ENCODE measurements around the gene ADAP1. TPM values are rescaled to one million over a fixed set of nuclear protein-coding genes. Genes with fewer than 3 reads are reported as not detected.

Gene ADAP1
- total and polyA plus RNA-seq, 2 of the 13 experiments (the other 11 are each of a cell fraction or from before 2014, with no cell fraction given) = 10.5 to 24.6 TPM

DNA sequence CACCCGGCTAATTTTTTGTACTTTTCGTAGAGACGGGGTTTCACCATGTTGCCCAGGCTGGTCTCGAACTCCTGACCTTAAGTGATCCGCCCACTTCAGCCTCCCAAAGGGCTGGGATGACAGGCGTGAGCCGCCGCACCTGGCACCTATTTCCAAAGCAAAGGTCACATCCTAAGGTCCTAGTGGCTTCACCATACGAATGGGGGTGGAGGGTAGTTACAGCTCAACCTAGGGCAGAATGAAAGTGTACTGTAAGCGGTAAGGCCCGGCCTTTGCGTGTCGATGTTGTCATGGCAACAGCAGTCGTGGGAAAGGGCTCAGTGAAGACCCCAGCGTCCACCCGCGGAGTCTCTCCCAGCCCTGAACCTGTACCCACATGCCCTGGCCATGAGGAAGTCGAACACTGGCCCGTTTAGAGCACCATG, 22.4 kb upstream of the ADAP1 start (continued):
- TF ChIP-seq E2F5 (CRISPR knock-in tag; conservative IDR thresholded peaks at IDR 0.05) (no peak), ARID2 (CRISPR knock-in tag; IDR thresholded peaks at IDR 0.05; ENCODE audit: borderline replicate concordance) (no peak), ZFAT (CRISPR knock-in tag; conservative IDR thresholded peaks at IDR 0.05) (no peak), KLF9 (CRISPR knock-in tag; IDR thresholded peaks at IDR 0.05; ENCODE audit: low read depth) (no peak), ZNF326 (CRISPR knock-in tag; IDR thresholded peaks at IDR 0.05; ENCODE audit: borderline replicate concordance) (no peak), NONO (IDR thresholded peaks at IDR 0.05) (no peak), NONO (CRISPR knock-in tag; conservative IDR thresholded peaks at IDR 0.05) (no peak), ZNF17 (CRISPR knock-in tag; IDR thresholded peaks at IDR 0.05) (no peak), TRIM24 (CRISPR knock-in tag; IDR thresholded peaks at IDR 0.05) (no peak), GATAD1 (CRISPR knock-in tag; IDR thresholded peaks at IDR 0.05) (no peak), MBD4 (IDR thresholded peaks at IDR 0.05; ENCODE audit: borderline replicate concordance, low read length) (no peak), DR1 (CRISPR knock-in tag; IDR thresholded peaks at IDR 0.05) (no peak)
- TF ChIP-seq, protein P1, sequence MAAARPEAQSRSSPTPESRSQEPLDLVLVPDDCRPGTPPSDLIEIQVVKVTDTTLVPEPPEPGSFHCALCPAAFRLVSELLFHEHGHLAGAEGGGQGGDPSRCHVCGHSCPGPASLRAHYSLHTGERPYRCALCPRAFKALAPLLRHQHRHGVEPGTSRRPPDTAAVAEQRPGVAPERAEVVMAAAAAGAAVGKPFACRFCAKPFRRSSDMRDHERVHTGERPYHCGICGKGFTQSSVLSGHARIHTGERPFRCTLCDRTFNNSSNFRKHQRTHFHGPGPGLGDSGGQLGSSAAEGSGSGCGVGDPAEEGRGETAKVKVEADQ (CRISPR knock-in tag; IDR thresholded peaks at IDR 0.05; ENCODE audit: borderline replicate concordance) = no peak
- TF ChIP-seq, protein P2, sequence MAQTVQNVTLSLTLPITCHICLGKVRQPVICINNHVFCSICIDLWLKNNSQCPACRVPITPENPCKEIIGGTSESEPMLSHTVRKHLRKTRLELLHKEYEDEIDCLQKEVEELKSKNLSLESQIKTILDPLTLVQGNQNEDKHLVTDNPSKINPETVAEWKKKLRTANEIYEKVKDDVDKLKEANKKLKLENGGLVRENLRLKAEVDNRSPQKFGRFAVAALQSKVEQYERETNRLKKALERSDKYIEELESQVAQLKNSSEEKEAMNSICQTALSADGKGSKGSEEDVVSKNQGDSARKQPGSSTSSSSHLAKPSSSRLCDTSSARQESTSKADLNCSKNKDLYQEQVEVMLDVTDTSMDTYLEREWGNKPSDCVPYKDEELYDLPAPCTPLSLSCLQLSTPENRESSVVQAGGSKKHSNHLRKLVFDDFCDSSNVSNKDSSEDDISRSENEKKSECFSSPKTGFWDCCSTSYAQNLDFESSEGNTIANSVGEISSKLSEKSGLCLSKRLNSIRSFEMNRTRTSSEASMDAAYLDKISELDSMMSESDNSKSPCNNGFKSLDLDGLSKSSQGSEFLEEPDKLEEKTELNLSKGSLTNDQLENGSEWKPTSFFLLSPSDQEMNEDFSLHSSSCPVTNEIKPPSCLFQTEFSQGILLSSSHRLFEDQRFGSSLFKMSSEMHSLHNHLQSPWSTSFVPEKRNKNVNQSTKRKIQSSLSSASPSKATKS (CRISPR knock-in tag; IDR thresholded peaks at IDR 0.05) = no peak
- TF ChIP-seq, protein P3, sequence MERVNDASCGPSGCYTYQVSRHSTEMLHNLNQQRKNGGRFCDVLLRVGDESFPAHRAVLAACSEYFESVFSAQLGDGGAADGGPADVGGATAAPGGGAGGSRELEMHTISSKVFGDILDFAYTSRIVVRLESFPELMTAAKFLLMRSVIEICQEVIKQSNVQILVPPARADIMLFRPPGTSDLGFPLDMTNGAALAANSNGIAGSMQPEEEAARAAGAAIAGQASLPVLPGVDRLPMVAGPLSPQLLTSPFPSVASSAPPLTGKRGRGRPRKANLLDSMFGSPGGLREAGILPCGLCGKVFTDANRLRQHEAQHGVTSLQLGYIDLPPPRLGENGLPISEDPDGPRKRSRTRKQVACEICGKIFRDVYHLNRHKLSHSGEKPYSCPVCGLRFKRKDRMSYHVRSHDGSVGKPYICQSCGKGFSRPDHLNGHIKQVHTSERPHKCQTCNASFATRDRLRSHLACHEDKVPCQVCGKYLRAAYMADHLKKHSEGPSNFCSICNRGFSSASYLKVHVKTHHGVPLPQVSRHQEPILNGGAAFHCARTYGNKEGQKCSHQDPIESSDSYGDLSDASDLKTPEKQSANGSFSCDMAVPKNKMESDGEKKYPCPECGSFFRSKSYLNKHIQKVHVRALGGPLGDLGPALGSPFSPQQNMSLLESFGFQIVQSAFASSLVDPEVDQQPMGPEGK (CRISPR knock-in tag; IDR thresholded peaks at IDR 0.05) = no peak
- TF ChIP-seq, protein P4, sequence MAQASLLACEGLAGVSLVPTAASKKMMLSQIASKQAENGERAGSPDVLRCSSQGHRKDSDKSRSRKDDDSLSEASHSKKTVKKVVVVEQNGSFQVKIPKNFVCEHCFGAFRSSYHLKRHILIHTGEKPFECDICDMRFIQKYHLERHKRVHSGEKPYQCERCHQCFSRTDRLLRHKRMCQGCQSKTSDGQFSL (CRISPR knock-in tag; IDR thresholded peaks at IDR 0.05) = no peak; the same call in 1 of the 2 replicates
- TF ChIP-seq, protein P5, sequence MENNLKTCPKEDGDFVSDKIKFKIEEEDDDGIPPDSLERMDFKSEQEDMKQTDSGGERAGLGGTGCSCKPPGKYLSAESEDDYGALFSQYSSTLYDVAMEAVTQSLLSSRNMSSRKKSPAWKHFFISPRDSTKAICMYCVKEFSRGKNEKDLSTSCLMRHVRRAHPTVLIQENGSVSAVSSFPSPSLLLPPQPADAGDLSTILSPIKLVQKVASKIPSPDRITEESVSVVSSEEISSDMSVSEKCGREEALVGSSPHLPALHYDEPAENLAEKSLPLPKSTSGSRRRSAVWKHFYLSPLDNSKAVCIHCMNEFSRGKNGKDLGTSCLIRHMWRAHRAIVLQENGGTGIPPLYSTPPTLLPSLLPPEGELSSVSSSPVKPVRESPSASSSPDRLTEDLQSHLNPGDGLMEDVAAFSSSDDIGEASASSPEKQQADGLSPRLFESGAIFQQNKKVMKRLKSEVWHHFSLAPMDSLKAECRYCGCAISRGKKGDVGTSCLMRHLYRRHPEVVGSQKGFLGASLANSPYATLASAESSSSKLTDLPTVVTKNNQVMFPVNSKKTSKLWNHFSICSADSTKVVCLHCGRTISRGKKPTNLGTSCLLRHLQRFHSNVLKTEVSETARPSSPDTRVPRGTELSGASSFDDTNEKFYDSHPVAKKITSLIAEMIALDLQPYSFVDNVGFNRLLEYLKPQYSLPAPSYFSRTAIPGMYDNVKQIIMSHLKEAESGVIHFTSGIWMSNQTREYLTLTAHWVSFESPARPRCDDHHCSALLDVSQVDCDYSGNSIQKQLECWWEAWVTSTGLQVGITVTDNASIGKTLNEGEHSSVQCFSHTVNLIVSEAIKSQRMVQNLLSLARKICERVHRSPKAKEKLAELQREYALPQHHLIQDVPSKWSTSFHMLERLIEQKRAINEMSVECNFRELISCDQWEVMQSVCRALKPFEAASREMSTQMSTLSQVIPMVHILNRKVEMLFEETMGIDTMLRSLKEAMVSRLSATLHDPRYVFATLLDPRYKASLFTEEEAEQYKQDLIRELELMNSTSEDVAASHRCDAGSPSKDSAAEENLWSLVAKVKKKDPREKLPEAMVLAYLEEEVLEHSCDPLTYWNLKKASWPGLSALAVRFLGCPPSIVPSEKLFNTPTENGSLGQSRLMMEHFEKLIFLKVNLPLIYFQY (CRISPR knock-in tag; IDR thresholded peaks at IDR 0.05; ENCODE audit: borderline replicate concordance) = no peak
